SK-N-SH treated with all-trans-retinoic acid at 6 μM for 48 hours (cell line): ENCODE results near the gene KRTAP15-1.
A peak's percentile ranks its signal among the peaks of the same experiment; 100 is the strongest.

Experiments used
- ATAC-seq: fragments of 200-7000 bp; cut with Tn5 transposase; 3 replicates; pipeline ENCODE4 v1.9.1; 2020; ENCODE audit warnings: mild to moderate bottlenecking, moderate library complexity
- ARNTL ChIP-seq: fragments of 450-650 bp; formaldehyde crosslinking; IDR thresholded peaks from 2 replicates; pipeline ENCODE4 v1.5.0; 2020; ENCODE audit warnings: low read depth, mild to moderate bottlenecking, moderate library complexity, borderline replicate concordance
- BACH2 ChIP-seq: fragments of 250-450 bp; sonication (Bioruptor Pico); IDR thresholded peaks from 2 replicates; pipeline ENCODE4 v1.9.0; 2021; ENCODE audit warnings: mild to moderate bottlenecking, borderline replicate concordance
- CSDC2 ChIP-seq: fragments of 250-450 bp; sonication (Bioruptor Pico); IDR thresholded peaks from 2 replicates; pipeline ENCODE4 v1.5.0; 2020; ENCODE audit warnings: mild to moderate bottlenecking, moderate library complexity
- CSRNP3 ChIP-seq: fragments of 250-450 bp; sonication (Bioruptor Pico); IDR thresholded peaks from 2 replicates; pipeline ENCODE4 v1.5.1; 2021; ENCODE audit warnings: mild to moderate bottlenecking, moderate library complexity
- ISL1 ChIP-seq: fragments of 250-450 bp; sonication (Bioruptor Pico); IDR thresholded peaks from 2 replicates; pipeline ENCODE4 v2.1.2; 2022; ENCODE audit warnings: mild to moderate bottlenecking, moderate library complexity
- POU6F1 ChIP-seq: fragments of 250-450 bp; sonication (Bioruptor Pico); IDR thresholded peaks from 2 replicates; pipeline ENCODE4 v1.8.0; 2021; ENCODE audit warnings: low read depth, mild to moderate bottlenecking, moderate library complexity, borderline replicate concordance
- PPARA ChIP-seq: fragments of 250-450 bp; sonication (Bioruptor Pico); IDR thresholded peaks from 2 replicates; pipeline ENCODE4 v1.5.0; 2020; ENCODE audit warnings: mild to moderate bottlenecking, borderline replicate concordance
- RARB ChIP-seq: fragments of 250-450 bp; sonication (Bioruptor Pico); IDR thresholded peaks from 2 replicates; pipeline ENCODE4 v1.8.0; 2021; ENCODE audit warnings: mild to moderate bottlenecking, moderate library complexity
- SNAI2 ChIP-seq: fragments of 250-450 bp; sonication (Bioruptor Pico); IDR thresholded peaks from 2 replicates; pipeline ENCODE4 v1.5.0; 2020; ENCODE audit warnings: mild to moderate bottlenecking, moderate library complexity
- TCF4 ChIP-seq: fragments of 250-450 bp; sonication (Bioruptor Pico); IDR thresholded peaks from 2 replicates; pipeline ENCODE4 v1.8.0; 2021; ENCODE audit warnings: mild to moderate bottlenecking, moderate library complexity, borderline replicate concordance
- TOX ChIP-seq: fragments of 250-450 bp; sonication (Bioruptor Pico); IDR thresholded peaks from 2 replicates; pipeline ENCODE4 v1.8.0; 2021; ENCODE audit warnings: mild to moderate bottlenecking, moderate library complexity, borderline replicate concordance
- ZC3H10 ChIP-seq: fragments of 250-450 bp; sonication (Bioruptor Pico); IDR thresholded peaks from 2 replicates; pipeline ENCODE4 v1.5.1; 2021; ENCODE audit warnings: mild to moderate bottlenecking, moderate library complexity
- ZFP3 ChIP-seq: fragments of 250-450 bp; sonication (Bioruptor Pico); IDR thresholded peaks from 2 replicates; pipeline ENCODE4 v1.5.0; 2020; ENCODE audit warnings: mild to moderate bottlenecking, moderate library complexity
- ZFP30 ChIP-seq: fragments of 450-650 bp; formaldehyde crosslinking; IDR thresholded peaks from 2 replicates; pipeline ENCODE4 v1.5.0; 2022; ENCODE audit warnings: mild to moderate bottlenecking, moderate library complexity
- ZNF70 ChIP-seq: fragments of 450-650 bp; formaldehyde crosslinking; IDR thresholded peaks from 2 replicates; pipeline ENCODE4 v1.5.0; 2020; ENCODE audit warnings: mild to moderate bottlenecking, moderate library complexity
- ZNF8 ChIP-seq: fragments of 450-650 bp; formaldehyde crosslinking; IDR thresholded peaks from 2 replicates; pipeline ENCODE4 v1.5.0; 2020; ENCODE audit warnings: mild to moderate bottlenecking, moderate library complexity
- TF ChIP-seq, protein P1 (sequence below): fragments of 250-450 bp; sonication (Bioruptor Pico); IDR thresholded peaks from 2 replicates; pipeline ENCODE4 v1.8.0; 2020; ENCODE audit warnings: mild to moderate bottlenecking, moderate library complexity, borderline replicate concordance
- TF ChIP-seq, protein P2 (sequence below): fragments of 250-450 bp; sonication (Bioruptor Pico); IDR thresholded peaks from 2 replicates; pipeline ENCODE4 v1.5.1; 2020; ENCODE audit warnings: low read depth, mild to moderate bottlenecking, moderate library complexity
- TF ChIP-seq, protein P3 (sequence below): fragments of 250-450 bp; sonication (Bioruptor Pico); IDR thresholded peaks from 2 replicates; pipeline ENCODE4 v1.5.0; 2020; ENCODE audit warnings: mild to moderate bottlenecking, moderate library complexity

Gene KRTAP15-1

GRCh38 chr21:30408782-30409494 is 31.1 kb upstream of the KRTAP15-1 start:
- TF ChIP-seq, protein P1, sequence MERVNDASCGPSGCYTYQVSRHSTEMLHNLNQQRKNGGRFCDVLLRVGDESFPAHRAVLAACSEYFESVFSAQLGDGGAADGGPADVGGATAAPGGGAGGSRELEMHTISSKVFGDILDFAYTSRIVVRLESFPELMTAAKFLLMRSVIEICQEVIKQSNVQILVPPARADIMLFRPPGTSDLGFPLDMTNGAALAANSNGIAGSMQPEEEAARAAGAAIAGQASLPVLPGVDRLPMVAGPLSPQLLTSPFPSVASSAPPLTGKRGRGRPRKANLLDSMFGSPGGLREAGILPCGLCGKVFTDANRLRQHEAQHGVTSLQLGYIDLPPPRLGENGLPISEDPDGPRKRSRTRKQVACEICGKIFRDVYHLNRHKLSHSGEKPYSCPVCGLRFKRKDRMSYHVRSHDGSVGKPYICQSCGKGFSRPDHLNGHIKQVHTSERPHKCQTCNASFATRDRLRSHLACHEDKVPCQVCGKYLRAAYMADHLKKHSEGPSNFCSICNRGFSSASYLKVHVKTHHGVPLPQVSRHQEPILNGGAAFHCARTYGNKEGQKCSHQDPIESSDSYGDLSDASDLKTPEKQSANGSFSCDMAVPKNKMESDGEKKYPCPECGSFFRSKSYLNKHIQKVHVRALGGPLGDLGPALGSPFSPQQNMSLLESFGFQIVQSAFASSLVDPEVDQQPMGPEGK (CRISPR knock-in tag): no peak
- TF ChIP-seq TOX (CRISPR knock-in tag): no peak
- TF ChIP-seq PPARA (CRISPR knock-in tag): no peak
- peak; percentile 100 for ATAC-seq

DNA sequence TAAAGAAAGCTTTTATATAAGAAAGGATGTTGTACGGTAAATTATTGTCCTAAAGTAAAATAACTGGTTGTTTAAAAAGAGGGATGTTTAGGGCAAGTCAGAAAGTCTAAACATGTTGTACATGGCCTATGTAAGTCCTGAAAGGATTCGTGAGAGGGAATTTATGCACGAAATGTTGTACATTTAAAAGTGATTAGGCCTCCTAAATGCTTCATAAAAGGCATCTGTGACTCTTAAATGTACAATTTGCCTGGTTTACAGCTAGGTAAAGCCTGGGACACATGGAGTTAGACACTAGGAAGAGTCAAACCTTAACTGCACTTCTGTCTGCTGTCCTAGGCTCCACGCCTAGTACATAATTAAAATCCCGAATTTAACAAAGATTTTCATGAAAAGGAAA is 24.1 kb upstream of the KRTAP15-1 start:
- ATAC-seq: no peak
- no peak for TF ChIP-seq POU6F1
- TF ChIP-seq CSDC2 (CRISPR knock-in tag): no peak
- TF ChIP-seq BACH2 (CRISPR knock-in tag): no peak
- no peak for TF ChIP-seq ISL1 (CRISPR knock-in tag)
- TF ChIP-seq TCF4 (CRISPR knock-in tag): no peak
- no peak for TF ChIP-seq ZFP30
- TF ChIP-seq CSRNP3 (CRISPR knock-in tag): no peak
- no peak for TF ChIP-seq ZC3H10 (CRISPR knock-in tag)
- TF ChIP-seq ZFP3 (CRISPR knock-in tag): no peak
- TF ChIP-seq, protein P2, sequence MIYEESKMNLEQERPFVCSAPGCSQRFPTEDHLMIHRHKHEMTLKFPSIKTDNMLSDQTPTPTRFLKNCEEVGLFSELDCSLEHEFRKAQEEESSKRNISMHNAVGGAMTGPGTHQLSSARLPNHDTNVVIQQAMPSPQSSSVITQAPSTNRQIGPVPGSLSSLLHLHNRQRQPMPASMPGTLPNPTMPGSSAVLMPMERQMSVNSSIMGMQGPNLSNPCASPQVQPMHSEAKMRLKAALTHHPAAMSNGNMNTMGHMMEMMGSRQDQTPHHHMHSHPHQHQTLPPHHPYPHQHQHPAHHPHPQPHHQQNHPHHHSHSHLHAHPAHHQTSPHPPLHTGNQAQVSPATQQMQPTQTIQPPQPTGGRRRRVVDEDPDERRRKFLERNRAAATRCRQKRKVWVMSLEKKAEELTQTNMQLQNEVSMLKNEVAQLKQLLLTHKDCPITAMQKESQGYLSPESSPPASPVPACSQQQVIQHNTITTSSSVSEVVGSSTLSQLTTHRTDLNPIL (CRISPR knock-in tag): no peak
- TF ChIP-seq TOX (CRISPR knock-in tag): no peak
- no peak for TF ChIP-seq RARB (CRISPR knock-in tag)
- TF ChIP-seq, protein P1 (CRISPR knock-in tag): no peak
- TF ChIP-seq ARNTL (CRISPR knock-in tag): no peak
- no peak for TF ChIP-seq ZNF70 (CRISPR knock-in tag)
- TF ChIP-seq PPARA (CRISPR knock-in tag): no peak
- no peak for TF ChIP-seq SNAI2
- TF ChIP-seq ZNF8: no peak

GRCh38 chr21:30425826-30426225 is 14.2 kb upstream of the KRTAP15-1 start, which contains the start of gene KRTAP13-3:
Gene KRTAP13-3 (minus strand): TSS chr21:30425926. CDS start chr21:30425912, 14 bp downstream.
- TF ChIP-seq ZFP30: no peak
- no peak for TF ChIP-seq RARB (CRISPR knock-in tag)
- TF ChIP-seq BACH2 (CRISPR knock-in tag): no peak
- ATAC-seq: no peak

DNA sequence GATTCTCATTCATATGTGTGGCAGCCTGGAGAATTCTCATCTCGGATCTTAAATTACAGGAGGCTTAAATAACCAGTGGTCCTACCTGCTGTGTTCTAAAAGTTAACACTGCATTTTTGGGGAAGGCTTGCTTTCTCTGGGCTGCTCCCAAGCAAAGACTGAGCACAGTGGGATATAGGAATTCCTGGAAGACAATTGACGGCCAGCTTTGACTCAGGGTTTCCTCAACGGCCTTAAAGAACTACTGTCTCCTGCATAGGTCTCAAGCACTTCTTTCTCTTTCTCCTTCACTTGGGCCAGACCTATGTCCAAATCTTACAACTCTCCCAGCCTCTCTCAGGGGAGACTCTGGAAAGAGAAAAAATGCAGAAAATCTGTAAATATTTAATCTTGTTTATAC is 13.3 kb upstream of the KRTAP15-1 start:
- TF ChIP-seq ARNTL (CRISPR knock-in tag) (no peak), TCF4 (CRISPR knock-in tag) (no peak)
- TF ChIP-seq, protein P3, sequence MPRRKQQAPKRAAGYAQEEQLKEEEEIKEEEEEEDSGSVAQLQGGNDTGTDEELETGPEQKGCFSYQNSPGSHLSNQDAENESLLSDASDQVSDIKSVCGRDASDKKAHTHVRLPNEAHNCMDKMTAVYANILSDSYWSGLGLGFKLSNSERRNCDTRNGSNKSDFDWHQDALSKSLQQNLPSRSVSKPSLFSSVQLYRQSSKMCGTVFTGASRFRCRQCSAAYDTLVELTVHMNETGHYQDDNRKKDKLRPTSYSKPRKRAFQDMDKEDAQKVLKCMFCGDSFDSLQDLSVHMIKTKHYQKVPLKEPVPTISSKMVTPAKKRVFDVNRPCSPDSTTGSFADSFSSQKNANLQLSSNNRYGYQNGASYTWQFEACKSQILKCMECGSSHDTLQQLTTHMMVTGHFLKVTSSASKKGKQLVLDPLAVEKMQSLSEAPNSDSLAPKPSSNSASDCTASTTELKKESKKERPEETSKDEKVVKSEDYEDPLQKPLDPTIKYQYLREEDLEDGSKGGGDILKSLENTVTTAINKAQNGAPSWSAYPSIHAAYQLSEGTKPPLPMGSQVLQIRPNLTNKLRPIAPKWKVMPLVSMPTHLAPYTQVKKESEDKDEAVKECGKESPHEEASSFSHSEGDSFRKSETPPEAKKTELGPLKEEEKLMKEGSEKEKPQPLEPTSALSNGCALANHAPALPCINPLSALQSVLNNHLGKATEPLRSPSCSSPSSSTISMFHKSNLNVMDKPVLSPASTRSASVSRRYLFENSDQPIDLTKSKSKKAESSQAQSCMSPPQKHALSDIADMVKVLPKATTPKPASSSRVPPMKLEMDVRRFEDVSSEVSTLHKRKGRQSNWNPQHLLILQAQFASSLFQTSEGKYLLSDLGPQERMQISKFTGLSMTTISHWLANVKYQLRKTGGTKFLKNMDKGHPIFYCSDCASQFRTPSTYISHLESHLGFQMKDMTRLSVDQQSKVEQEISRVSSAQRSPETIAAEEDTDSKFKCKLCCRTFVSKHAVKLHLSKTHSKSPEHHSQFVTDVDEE: no peak
- ATAC-seq: no peak
